Fibroblast of pulmonary artery (primary cell): ENCODE data around the gene WNT5B.

ENCODE experiments used
- DNase-seq: peaks from one replicate; pipeline ENCODE4 v3.0.0-alpha.2; 2010; ENCODE audit warnings: low read depth
- H3K4me3 ChIP-seq: replicated peaks from 2 replicates; pipeline ENCODE4 v1.5.1; 2011; ENCODE audit warnings: low read depth, mild to moderate bottlenecking, control low read depth, low read length, moderate library complexity
- TF ChIP-seq, protein P1 (sequence below): IDR thresholded peaks from 2 replicates; pipeline ENCODE4 v1.5.1; 2011; ENCODE audit warnings: mild to moderate bottlenecking, control low read depth, low read length, inconsistent platforms; ENCODE audit errors: missing control alignments

The WNT5B gene

GRCh38 chr12:1660304-1661187, 31.5 kb downstream of the WNT5B start:
- TF ChIP-seq, protein P1, sequence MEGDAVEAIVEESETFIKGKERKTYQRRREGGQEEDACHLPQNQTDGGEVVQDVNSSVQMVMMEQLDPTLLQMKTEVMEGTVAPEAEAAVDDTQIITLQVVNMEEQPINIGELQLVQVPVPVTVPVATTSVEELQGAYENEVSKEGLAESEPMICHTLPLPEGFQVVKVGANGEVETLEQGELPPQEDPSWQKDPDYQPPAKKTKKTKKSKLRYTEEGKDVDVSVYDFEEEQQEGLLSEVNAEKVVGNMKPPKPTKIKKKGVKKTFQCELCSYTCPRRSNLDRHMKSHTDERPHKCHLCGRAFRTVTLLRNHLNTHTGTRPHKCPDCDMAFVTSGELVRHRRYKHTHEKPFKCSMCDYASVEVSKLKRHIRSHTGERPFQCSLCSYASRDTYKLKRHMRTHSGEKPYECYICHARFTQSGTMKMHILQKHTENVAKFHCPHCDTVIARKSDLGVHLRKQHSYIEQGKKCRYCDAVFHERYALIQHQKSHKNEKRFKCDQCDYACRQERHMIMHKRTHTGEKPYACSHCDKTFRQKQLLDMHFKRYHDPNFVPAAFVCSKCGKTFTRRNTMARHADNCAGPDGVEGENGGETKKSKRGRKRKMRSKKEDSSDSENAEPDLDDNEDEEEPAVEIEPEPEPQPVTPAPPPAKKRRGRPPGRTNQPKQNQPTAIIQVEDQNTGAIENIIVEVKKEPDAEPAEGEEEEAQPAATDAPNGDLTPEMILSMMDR, result no peak
- H3K4me3 ChIP-seq, result no peak overlapping the region
- peak; percentile 72 for DNase-seq

GRCh38 chr12:1661553-1662335, 32.7 kb downstream of the WNT5B start:
- peak overlapping the region; percentile 53 for H3K4me3 ChIP-seq
- DNase-seq, result peak; percentile 93
- TF ChIP-seq, protein P1, result no peak

GRCh38 chr12:1662761-1663439, 33.9 kb downstream of the WNT5B start:
- DNase-seq, result peak; percentile 54
- H3K4me3 ChIP-seq, result no peak overlapping the region
- TF ChIP-seq, protein P1, result peak; percentile 52

DNA sequence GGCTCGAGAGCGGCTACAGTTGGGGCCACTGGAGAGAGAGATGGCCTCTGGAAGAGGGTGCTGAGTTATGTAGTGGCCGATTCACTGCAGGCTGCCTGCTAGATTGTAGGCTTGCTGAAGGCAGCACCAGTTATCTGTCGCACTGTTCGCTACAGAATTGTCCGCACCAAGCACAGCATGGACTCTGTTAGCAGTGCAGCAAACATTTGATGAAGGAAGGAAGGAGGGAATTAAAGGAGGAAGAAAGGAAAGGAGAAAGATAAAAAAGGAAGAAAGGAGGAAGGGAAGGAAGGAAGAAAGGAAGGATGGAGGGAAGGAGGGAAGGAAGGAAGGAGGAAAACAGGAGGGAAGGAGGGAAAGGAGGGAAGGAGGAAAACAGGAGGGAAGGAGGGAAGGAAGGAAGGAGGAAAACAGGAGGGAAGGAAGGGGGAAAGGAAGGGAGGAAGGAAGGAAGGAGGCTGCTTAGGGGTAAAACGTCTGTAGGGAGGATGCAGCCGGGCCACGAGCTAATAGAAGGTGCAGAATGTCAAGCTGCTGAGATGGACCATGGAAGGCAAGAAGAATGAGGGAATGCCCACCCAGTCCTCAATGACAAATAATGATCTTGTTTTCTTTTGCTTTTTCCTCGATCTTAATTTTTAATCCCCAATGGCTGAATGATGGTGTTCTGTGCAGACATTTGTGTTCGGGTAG, 34.6 kb downstream of the WNT5B start:
- DNase-seq, result no peak

DNA sequence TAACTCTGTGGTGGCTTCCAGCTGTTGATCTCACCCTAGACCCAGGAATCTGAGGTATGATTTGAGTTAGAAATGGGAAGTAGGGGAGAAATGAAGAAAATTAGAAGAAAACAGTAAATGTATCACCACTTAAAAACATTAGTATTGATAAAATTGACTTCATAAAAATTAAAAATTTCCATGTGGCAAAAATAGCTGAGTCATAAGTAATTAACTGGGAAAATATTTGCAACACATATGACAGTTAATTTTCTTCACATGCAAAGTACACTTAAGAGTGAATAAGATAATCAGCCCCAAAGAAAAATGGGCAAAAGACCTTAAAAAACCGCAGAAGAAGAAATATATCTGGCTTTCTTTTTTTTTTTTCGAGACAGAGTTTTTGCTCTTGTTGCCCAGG, 36.3 kb downstream of the WNT5B start:
- H3K4me3 ChIP-seq, result no peak overlapping the region
- TF ChIP-seq, protein P1, result no peak
- no peak for DNase-seq

More for the DNA sequence above, 34.6 kb downstream of the WNT5B start:
- TF ChIP-seq, protein P1, result no peak
- H3K4me3 ChIP-seq, result no peak overlapping the region

DNA sequence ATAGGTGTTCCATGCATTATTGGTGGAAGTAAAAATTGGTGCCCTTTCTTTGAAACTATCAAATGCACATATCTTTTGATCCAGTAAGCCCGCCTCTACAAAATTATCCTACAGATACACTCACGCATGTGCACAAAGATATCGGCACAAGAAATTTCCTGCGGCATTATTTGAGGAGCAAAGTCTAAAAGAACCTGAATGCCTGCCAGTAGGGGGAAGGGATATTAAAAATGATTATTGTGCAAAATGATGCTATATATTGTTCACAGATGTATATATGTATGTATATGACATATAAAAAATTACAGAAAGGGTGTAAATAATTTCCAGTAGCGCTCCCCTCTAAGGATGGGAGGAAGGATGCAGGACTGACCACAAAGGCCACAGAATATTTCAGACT, 37.2 kb downstream of the WNT5B start:
- TF ChIP-seq, protein P1, result no peak
- no peak for DNase-seq
- H3K4me3 ChIP-seq, result no peak overlapping the region
